ENCODE data around the gene INSIG1. TPM values are rescaled to one million over a fixed set of nuclear protein-coding genes. Genes with fewer than 3 reads are reported as not detected.

INSIG1 gene
- total and polyA plus RNA-seq, 2 of the 4 experiments (the other 2 are of a cell fraction), result 19.0 to 26.0 TPM

DNA sequence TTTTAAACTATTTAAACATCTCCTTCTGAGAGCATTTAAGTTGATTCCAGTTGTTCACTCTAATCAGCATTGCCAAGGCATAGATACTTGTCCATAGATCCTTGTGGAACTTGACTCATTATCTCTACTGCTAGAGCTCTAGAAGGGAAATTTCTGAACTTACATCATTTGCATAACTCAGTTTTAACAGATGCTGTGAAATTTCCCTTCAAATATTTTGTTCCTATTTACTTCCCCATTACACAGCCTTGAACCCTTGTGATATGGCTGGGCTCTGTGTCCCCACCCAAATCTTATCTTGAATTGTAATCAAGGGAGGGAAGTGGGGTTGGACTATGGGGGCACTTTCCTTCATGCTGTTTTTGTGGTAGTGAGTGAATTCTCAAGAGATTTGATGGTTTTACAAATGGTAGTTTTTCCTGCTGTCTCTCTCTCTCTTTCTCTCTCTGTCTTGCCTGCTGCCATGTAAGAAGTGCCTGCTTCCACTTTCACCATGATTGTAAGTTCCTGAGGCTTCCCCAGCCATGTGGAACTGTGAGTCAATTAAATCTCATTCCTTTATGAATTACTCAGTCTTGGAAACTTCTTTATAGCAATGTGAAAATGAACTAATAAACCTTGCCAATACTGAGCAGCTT lies 25.4 kb downstream of the INSIG1 start:
- no peak for DNase-seq
- Histone ChIP-seq H4K91ac (ENCODE audit: insufficient read depth, low read depth, low read length) (no peak overlapping the region), H2AK9ac (replicated peaks; ENCODE audit: low read depth, low read length, poor library complexity) (no peak overlapping the region), H2AK5ac (ENCODE audit: low read depth, low read length) (no peak overlapping the region), H3K27ac (ENCODE audit: insufficient read depth, low read length) (no peak overlapping the region), H3K9me3 (ENCODE audit: control insufficient read depth, insufficient read depth, low read length) (no peaks in the 10 kb centered on the region), H3K4ac (ENCODE audit: low read depth, low read length) (no peak overlapping the region), H3K9me1 (ENCODE audit: insufficient read depth, low read length) (no peaks in the 10 kb centered on the region), H3K14ac (replicated peaks; ENCODE audit: low read depth, low read length) (no peak overlapping the region), H3K18ac (ENCODE audit: low read depth, low read length) (no peak overlapping the region), H3K56ac (ENCODE audit: extremely low read depth, insufficient read depth, low read length) (no peak overlapping the region), H2BK15ac (ENCODE audit: low read depth, low read length) (no peak overlapping the region), H3K4me1 (ENCODE audit: control insufficient read depth, insufficient read depth, low read length) (no peaks in the 10 kb centered on the region), H2BK20ac (ENCODE audit: low read depth, low read length) (no peak overlapping the region), H4K20me1 (ENCODE audit: insufficient read depth, low read length) (no peaks in the 10 kb centered on the region), H2BK5ac (ENCODE audit: low read depth, low read length, poor library complexity, severe bottlenecking) (no peak overlapping the region), H3K4me3 (ENCODE audit: insufficient read depth, low read depth, low read length) (no peak overlapping the region), H3K79me1 (ENCODE audit: low read depth in 1 of 2, low read length in 2 of 2) (no peaks in the 10 kb centered on the region), H4K5ac (ENCODE audit: low read depth, low read length) (no peak overlapping the region), H3K36me3 (ENCODE audit: control insufficient read depth, insufficient read depth, low read length) (no peaks in the 10 kb centered on the region), H2BK120ac (ENCODE audit: low read depth, low read length) (no peak overlapping the region), H4K8ac (ENCODE audit: low read depth in 2 of 2, low read length in 2 of 2) (no peak overlapping the region), H3K23ac (ENCODE audit: low read depth, low read length) (no peak overlapping the region), H3K9ac (ENCODE audit: low read depth, low read length) (no peak overlapping the region), H3K4me2 (ENCODE audit: low read depth, low read length) (no peak overlapping the region), H3K27me3 (ENCODE audit: control insufficient read depth, insufficient read depth, low read length) (no peaks in the 10 kb centered on the region; the same call in 1 of the 2 replicates), H2AFZ (replicated peaks; ENCODE audit: low read length, poor library complexity) (no peak overlapping the region)
- no peak for ATAC-seq (ENCODE audit: low read depth)
- intact Hi-C loops (cut with micrococcal nuclease), result no loop called here
- ChIA-PET POLR2A (ENCODE audit: unreplicated experiment) (no interaction called here), CTCF (no interaction called here)
- TF ChIP-seq MAZ (IDR thresholded peaks at IDR 0.05; ENCODE audit: borderline replicate concordance, low read depth, low read length) (no peak), MXI1 (IDR thresholded peaks at IDR 0.05; ENCODE audit: borderline replicate concordance, low read depth, low read length) (no peak), FOS (IDR thresholded peaks at IDR 0.05; ENCODE audit: low read depth, low read length) (no peak), RAD21 (IDR thresholded peaks at IDR 0.05; ENCODE audit: low read length) (no peak)
- dilution Hi-C loops (cut with HindIII; ENCODE audit: low sequenced_read_pairs, unreplicated experiment), result no loop called here
- no TSS peak for BruUV-seq (replicated peaks)
- in situ Hi-C loops (cut with MboI; ENCODE audit: low sequenced_read_pairs), result no loop called here

Data from IMR-90 (cell line).